Activated naive CD8-positive, alpha-beta T cell (primary cell): ENCODE results near the gene BAIAP2.

Experiments
- H3K27ac Mint-ChIP-seq: one replicate; pipeline ENCODE4 v1.8.0; 2021; ENCODE audit warnings: mixed read lengths
- H3K27me3 Mint-ChIP-seq: one replicate; pipeline ENCODE4 v1.8.0; 2021; ENCODE audit warnings: mixed read lengths
- H3K36me3 Mint-ChIP-seq: one replicate; pipeline ENCODE4 v1.8.0; 2021; ENCODE audit warnings: mixed read lengths
- H3K4me1 Mint-ChIP-seq: one replicate; pipeline ENCODE4 v1.8.0; 2021; ENCODE audit warnings: low read depth, mixed read lengths
- H3K4me3 Mint-ChIP-seq: one replicate; pipeline ENCODE4 v1.8.0; 2021; ENCODE audit warnings: mild to moderate bottlenecking, mixed read lengths
- H3K9me3 Mint-ChIP-seq: one replicate; pipeline ENCODE4 v1.8.0; 2021; ENCODE audit warnings: low read depth, mixed read lengths

The BAIAP2 gene

DNA sequence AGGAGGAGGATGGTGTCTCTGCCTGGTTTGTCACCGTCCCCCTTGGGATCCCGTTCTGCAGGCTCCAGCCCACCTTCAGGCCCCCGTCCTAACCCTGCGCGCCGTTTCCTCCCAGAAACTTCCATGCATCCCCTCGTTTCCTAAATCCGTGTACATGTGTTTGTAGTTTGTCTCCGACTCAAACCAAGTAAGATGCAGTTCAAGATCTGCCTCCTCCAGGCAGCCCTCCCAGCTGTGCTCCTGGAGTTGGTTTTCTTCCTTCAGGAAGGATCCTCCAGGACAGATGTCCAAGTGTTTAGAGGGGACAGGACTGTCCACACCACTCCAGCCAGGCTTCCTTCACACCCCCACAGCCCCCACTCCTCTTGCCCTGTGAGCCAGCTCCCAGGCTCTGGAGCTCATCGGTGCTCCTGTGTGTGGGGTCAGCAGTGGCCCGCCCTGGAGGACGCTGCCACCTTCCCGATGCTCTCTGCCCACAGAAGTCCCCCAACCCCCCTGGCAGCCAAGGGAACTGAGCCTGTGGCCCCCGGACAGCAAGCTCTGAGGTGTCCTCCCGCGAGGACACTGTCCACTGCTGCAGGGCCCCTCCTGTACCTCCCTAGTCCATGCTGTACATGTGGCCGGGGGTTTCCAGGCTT, 11.3 kb downstream of the BAIAP2 start:
- H3K4me1 Mint-ChIP-seq = peaks cover 6% of the 10 kb centered on the region
- no peak overlapping the region for H3K27ac Mint-ChIP-seq
- no peaks in the 10 kb centered on the region for H3K27me3 Mint-ChIP-seq
- no peak overlapping the region for H3K4me3 Mint-ChIP-seq
- no peaks in the 10 kb centered on the region for H3K9me3 Mint-ChIP-seq
- no peaks in the 10 kb centered on the region for H3K36me3 Mint-ChIP-seq

DNA sequence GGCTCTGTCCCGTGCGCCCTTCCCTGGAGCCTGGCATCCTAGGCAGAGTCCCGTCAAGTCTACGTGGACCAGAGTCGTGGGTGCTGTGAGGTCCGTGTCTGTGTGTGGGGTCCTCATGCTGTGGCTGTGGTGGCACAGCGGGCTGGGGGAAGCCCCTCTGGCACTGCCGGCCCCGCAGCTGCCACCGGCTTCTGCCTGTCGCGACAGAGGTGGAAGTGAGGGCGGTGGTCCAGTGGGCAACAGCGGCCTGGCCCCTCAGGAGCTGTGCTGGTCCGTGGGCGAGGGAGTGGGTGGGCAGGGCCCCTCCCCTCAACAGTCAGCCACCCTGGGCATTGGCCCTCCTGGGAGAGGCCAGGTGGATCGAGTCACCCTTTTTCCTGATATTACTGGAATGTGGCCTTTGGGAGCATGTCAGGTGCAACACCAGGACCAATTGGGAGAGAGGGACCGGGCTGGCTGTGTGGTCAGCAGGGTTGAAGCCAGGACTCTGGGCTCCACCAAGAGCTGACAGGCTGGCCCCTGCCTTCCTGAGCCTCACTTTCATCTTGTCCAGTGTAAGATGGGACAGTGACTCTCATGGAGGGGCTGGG, 11.9 kb downstream of the BAIAP2 start:
- peaks cover 6% of the 10 kb centered on the region for H3K4me1 Mint-ChIP-seq
- H3K9me3 Mint-ChIP-seq = no peaks in the 10 kb centered on the region
- H3K27ac Mint-ChIP-seq = no peak overlapping the region
- H3K36me3 Mint-ChIP-seq = no peaks in the 10 kb centered on the region
- H3K4me3 Mint-ChIP-seq = no peak overlapping the region
- H3K27me3 Mint-ChIP-seq = no peaks in the 10 kb centered on the region

- Mint-ChIP-seq H3K4me3 (no peak overlapping the region), H3K4me1 (peaks cover 6% of the 10 kb centered on the region), H3K27me3 (no peaks in the 10 kb centered on the region), H3K9me3 (no peaks in the 10 kb centered on the region), H3K36me3 (no peaks in the 10 kb centered on the region), H3K27ac (no peak overlapping the region)
Observed at GRCh38 chr17:81048827-81049371, 13.9 kb downstream of the BAIAP2 start.

- no peaks in the 10 kb centered on the region for H3K36me3 Mint-ChIP-seq
- H3K27me3 Mint-ChIP-seq = no peaks in the 10 kb centered on the region
- no peak overlapping the region for H3K27ac Mint-ChIP-seq
- no peak overlapping the region for H3K4me3 Mint-ChIP-seq
- no peaks in the 10 kb centered on the region for H3K9me3 Mint-ChIP-seq
- peaks cover 6% of the 10 kb centered on the region for H3K4me1 Mint-ChIP-seq
Observed at GRCh38 chr17:81049372-81049911, 14.5 kb downstream of the BAIAP2 start.

GRCh38 chr17:81049973-81050551, 15.1 kb downstream of the BAIAP2 start:
- H3K27me3 Mint-ChIP-seq = no peaks in the 10 kb centered on the region
- no peaks in the 10 kb centered on the region for H3K36me3 Mint-ChIP-seq
- no peaks in the 10 kb centered on the region for H3K9me3 Mint-ChIP-seq
- H3K4me3 Mint-ChIP-seq = no peak overlapping the region
- H3K4me1 Mint-ChIP-seq = peaks cover 6% of the 10 kb centered on the region
- H3K27ac Mint-ChIP-seq = no peak overlapping the region

GRCh38 chr17:81050645-81051625, 16.0 kb downstream of the BAIAP2 start:
- Mint-ChIP-seq H3K27ac (no peak overlapping the region), H3K9me3 (no peaks in the 10 kb centered on the region), H3K36me3 (no peaks in the 10 kb centered on the region), H3K4me1 (peaks cover 6% of the 10 kb centered on the region), H3K4me3 (no peak overlapping the region), H3K27me3 (no peaks in the 10 kb centered on the region)

DNA sequence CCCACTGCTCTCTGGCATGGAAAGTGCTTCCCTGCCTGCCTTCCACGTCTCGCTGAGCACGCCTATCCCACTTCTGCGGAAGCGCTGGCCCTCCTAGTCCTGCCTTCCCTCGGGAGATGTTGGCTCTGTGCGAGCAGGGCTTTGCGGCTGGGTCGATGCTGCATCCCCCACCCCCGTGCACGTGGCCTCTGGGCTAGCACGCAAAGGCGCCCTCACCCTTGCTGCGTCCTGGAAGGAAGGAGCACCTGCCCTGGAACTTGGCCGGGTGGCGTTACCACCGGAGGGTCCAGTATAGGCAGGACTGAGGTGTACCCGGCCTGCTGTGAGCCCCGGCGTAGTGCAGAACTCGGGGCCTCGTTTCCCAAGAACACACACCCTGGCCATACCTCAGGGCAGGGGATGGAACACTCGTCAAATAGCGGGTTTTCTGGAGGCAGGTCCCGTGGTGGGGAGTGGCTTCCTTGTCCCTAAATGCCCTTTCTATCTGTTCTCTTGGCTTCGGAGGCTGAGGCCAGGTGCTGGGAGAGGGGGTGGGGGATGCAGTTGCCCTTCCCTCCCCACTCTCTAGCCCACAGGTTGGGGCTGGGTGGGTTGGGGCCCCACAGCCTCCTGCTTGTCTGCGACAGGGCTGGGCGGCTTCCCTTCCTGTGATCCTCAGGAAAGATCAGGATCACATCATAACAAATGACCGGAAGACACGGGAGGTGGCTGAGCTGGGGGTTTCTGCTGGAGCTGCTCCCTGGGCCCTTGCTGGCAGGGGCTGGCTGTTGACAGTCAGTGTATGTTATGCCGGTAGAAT, 17.4 kb downstream of the BAIAP2 start:
- H3K36me3 Mint-ChIP-seq = no peaks in the 10 kb centered on the region
- H3K4me1 Mint-ChIP-seq = peaks cover 6% of the 10 kb centered on the region
- H3K27ac Mint-ChIP-seq = no peak overlapping the region
- no peaks in the 10 kb centered on the region for H3K9me3 Mint-ChIP-seq
- no peaks in the 10 kb centered on the region for H3K27me3 Mint-ChIP-seq
- no peak overlapping the region for H3K4me3 Mint-ChIP-seq

DNA sequence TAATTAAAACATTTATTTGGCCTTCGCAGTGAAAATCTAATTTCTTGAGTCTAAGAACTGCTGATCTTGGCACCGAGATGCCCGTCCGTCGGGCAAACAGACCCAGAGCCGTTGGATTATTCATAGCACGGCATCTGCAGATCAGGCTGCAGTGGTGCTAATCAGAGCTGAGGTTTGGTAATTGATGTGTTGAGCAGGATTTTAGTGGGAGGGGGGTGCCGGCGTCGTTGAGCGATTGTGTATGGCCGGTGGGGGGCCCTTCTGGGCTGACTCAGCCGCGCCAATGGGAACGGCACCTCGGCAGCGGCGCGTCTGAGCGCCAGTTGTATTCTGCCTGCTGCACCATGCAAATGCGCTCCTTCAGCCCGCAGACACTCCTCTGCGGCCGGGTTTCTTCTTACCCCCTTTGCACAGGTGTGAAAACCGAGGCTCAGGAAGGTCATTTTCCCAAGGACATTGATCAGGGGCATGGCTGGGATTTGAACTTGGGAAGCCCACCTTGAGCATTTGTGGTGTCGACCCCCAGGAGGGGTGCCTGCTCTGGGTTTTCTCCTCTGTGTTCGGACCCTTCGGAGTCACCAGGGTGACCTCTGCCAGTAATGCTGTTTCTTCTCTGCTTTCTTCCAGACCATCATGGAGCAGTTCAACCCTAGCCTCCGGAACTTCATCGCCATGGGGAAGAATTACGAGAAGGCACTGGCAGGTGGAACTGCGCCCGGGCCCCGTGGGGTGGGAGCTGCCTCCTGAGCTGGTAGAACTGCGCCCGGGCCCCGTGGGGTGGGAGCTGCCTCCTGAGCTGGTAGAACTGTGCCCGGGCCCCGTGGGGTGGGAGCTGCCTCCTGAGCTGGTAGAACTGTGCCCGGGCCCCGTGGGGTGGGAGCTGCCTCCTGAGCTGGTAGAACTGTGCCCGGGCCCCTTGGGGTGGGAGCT, 18.4 kb downstream of the BAIAP2 start:
- no peak overlapping the region for H3K4me3 Mint-ChIP-seq
- H3K9me3 Mint-ChIP-seq = no peaks in the 10 kb centered on the region
- H3K4me1 Mint-ChIP-seq = peaks cover 12% of the 10 kb centered on the region
- H3K27ac Mint-ChIP-seq = no peak overlapping the region
- H3K36me3 Mint-ChIP-seq = no peaks in the 10 kb centered on the region
- no peaks in the 10 kb centered on the region for H3K27me3 Mint-ChIP-seq

DNA sequence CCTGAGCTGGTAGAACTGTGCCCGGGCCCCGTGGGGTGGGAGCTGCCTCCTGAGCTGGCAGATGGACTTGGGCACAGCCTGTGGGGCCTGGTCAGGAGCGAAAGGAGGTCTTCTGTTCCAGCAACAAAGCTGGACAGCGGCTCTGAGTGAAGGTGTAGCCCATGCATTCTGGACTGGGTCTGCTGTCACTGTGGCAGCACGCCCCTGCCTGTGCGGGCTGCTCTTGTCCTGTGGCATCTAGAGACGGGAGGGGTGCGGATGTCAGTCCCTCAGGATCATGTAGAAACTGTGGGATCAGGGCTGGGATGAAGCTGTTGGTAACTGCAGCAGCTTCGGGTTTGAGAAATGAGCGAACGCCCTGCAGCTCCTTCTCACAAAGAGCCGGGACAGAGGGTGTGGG, 19.4 kb downstream of the BAIAP2 start:
- H3K27ac Mint-ChIP-seq = no peak overlapping the region
- H3K9me3 Mint-ChIP-seq = no peaks in the 10 kb centered on the region
- H3K4me3 Mint-ChIP-seq = no peak overlapping the region
- H3K27me3 Mint-ChIP-seq = no peaks in the 10 kb centered on the region
- H3K36me3 Mint-ChIP-seq = no peaks in the 10 kb centered on the region
- peaks cover 11% of the 10 kb centered on the region for H3K4me1 Mint-ChIP-seq

GRCh38 chr17:81054881-81055370, 20.0 kb downstream of the BAIAP2 start:
- H3K36me3 Mint-ChIP-seq = no peaks in the 10 kb centered on the region
- H3K9me3 Mint-ChIP-seq = no peaks in the 10 kb centered on the region
- peaks cover 7% of the 10 kb centered on the region for H3K4me1 Mint-ChIP-seq
- no peak overlapping the region for H3K27ac Mint-ChIP-seq
- no peaks in the 10 kb centered on the region for H3K27me3 Mint-ChIP-seq
- no peak overlapping the region for H3K4me3 Mint-ChIP-seq

- Mint-ChIP-seq H3K4me3 (no peak overlapping the region), H3K4me1 (peaks cover 7% of the 10 kb centered on the region), H3K27me3 (no peaks in the 10 kb centered on the region), H3K27ac (no peak overlapping the region), H3K9me3 (no peaks in the 10 kb centered on the region), H3K36me3 (no peaks in the 10 kb centered on the region)
Observed at GRCh38 chr17:81056312-81056711, 21.4 kb downstream of the BAIAP2 start.

DNA sequence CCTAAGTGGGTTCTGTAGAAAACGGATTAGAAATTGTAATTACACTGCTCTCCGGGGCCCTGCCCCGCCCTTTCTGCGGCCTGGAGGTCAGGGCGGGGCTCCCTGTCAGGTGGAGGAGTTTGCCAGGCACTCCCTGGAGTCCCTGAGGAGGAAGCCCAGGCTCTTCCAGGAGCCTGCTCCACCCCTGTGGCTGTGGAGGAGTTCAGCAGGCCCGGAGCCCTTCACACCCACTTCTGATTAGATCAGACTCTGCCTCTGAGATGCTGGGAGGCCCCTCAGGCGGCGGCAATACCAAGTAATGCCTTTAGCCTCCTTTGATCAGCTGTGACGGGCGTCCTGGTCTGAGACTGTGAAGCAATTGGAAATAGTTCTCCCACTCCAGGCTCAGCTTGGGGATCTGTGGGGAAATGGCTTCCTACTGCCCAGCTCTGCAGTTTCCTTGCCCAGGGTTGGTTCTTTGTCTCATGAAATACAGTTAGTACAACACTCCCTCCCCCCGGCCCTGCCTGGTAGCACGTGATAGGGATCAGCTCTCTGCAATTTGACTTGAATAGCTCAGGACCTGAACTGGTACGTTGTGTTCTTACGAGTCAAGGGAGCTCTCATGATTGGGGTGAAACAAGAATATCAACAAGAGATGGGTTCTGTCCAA, 22.3 kb downstream of the BAIAP2 start:
- no peaks in the 10 kb centered on the region for H3K36me3 Mint-ChIP-seq
- H3K27me3 Mint-ChIP-seq = no peaks in the 10 kb centered on the region
- peaks cover 7% of the 10 kb centered on the region for H3K4me1 Mint-ChIP-seq
- H3K9me3 Mint-ChIP-seq = no peaks in the 10 kb centered on the region
- H3K27ac Mint-ChIP-seq = no peak overlapping the region
- no peak overlapping the region for H3K4me3 Mint-ChIP-seq

- no peaks in the 10 kb centered on the region for H3K9me3 Mint-ChIP-seq
- no peak overlapping the region for H3K27ac Mint-ChIP-seq
- H3K4me1 Mint-ChIP-seq = peaks cover 7% of the 10 kb centered on the region
- H3K36me3 Mint-ChIP-seq = no peaks in the 10 kb centered on the region
- no peaks in the 10 kb centered on the region for H3K27me3 Mint-ChIP-seq
- H3K4me3 Mint-ChIP-seq = no peak overlapping the region
Observed at GRCh38 chr17:81057777-81058176, 22.8 kb downstream of the BAIAP2 start.
